SU-DHL-6 (cell line): ENCODE results near the gene PPM1L.

Source experiments
- H2AFZ ChIP-seq: fragments of 200-600 bp; sonication (generic); 2 replicates; pipeline ENCODE4 v1.6.1; 2014; ENCODE audit warnings: low read depth, mild to moderate bottlenecking, moderate library complexity, mixed read lengths, antibody characterized with exemption, low read length; ENCODE audit not compliant: severe bottlenecking
- H3F3A ChIP-seq: fragments of 200-600 bp; shearing (Covaris generic); 2 replicates; pipeline ENCODE4 v1.6.0; 2016; ENCODE audit warnings: antibody characterized with exemption, mild to moderate bottlenecking; ENCODE audit not compliant: insufficient read depth
- H3K27ac ChIP-seq: fragments of 200-600 bp; sonication (generic); 2 replicates; pipeline ENCODE4 v1.5.1; 2016; ENCODE audit warnings: low read depth, mild to moderate bottlenecking, low read length, moderate library complexity, mixed read lengths
- H3K27me3 ChIP-seq: fragments of 200-600 bp; sonication (generic), shearing (Covaris generic); 2 replicates; pipeline ENCODE4 v1.6.0; 2014; ENCODE audit warnings: mild to moderate bottlenecking, low read length
- H3K36me3 ChIP-seq: fragments of 200-600 bp; sonication (generic); 2 replicates; pipeline ENCODE4 v1.6.1; 2014; ENCODE audit warnings: mild to moderate bottlenecking, low read length, mixed read lengths
- H3K4me2 ChIP-seq: fragments of 300-600, 200-600 bp; shearing (Covaris generic), sonication (generic); 2 replicates; pipeline ENCODE4 v1.6.0; 2014; ENCODE audit warnings: low read length, low read depth, mild to moderate bottlenecking; ENCODE audit not compliant: poor library complexity, severe bottlenecking
- H3K4me3 ChIP-seq: fragments of 200-600 bp; sonication (generic); 2 replicates; pipeline ENCODE4 v1.5.1; 2014; ENCODE audit warnings: antibody characterized with exemption, low read length, mild to moderate bottlenecking, mixed read lengths; ENCODE audit not compliant: insufficient read depth, poor library complexity, severe bottlenecking
- H3K79me2 ChIP-seq: fragments of 200-600 bp; sonication (generic); 2 replicates; pipeline ENCODE4 v1.6.1; 2014; ENCODE audit warnings: mild to moderate bottlenecking, low read length, moderate library complexity; ENCODE audit not compliant: insufficient read depth
- H3K9ac ChIP-seq: fragments of 200-600 bp; sonication (generic); 2 replicates; pipeline ENCODE4 v1.7.0; 2014; ENCODE audit warnings: mild to moderate bottlenecking, low read length
- H3K9me2 ChIP-seq: fragments of 200-600 bp; sonication (generic); replicated peaks from 2 replicates; pipeline ENCODE4 v1.6.1; 2014; ENCODE audit warnings: low read length; ENCODE audit not compliant: insufficient read depth
- H3K9me3 ChIP-seq: fragments of 200-600 bp; sonication (generic); 2 replicates; pipeline ENCODE4 v1.6.1; 2014; ENCODE audit warnings: low read length, mixed read lengths; ENCODE audit not compliant: insufficient read depth
- H4K20me1 ChIP-seq: fragments of 200-600 bp; sonication (generic); 2 replicates; pipeline ENCODE4 v1.6.1; 2014; ENCODE audit warnings: low read depth, mild to moderate bottlenecking, antibody characterized with exemption, low read length, moderate library complexity, mixed read lengths
- EZH2phosphoT487 ChIP-seq: fragments of 200-600 bp; sonication (generic), shearing (Covaris generic); conservative IDR thresholded peaks from 2 replicates; pipeline ENCODE4 v1.6.1; 2018; ENCODE audit warnings: mild to moderate bottlenecking, antibody characterized with exemption, low read length, moderate library complexity, mixed read lengths
- TF ChIP-seq, protein P1 (sequence below): fragments of 200-600 bp; sonication (generic); IDR thresholded peaks from one replicate; pipeline ENCODE4 v1.5.1; 2017; ENCODE audit warnings: antibody characterized with exemption, mild to moderate bottlenecking, low read length, moderate library complexity; ENCODE audit not compliant: insufficient read depth, poor library complexity, severe bottlenecking

PPM1L gene

DNA sequence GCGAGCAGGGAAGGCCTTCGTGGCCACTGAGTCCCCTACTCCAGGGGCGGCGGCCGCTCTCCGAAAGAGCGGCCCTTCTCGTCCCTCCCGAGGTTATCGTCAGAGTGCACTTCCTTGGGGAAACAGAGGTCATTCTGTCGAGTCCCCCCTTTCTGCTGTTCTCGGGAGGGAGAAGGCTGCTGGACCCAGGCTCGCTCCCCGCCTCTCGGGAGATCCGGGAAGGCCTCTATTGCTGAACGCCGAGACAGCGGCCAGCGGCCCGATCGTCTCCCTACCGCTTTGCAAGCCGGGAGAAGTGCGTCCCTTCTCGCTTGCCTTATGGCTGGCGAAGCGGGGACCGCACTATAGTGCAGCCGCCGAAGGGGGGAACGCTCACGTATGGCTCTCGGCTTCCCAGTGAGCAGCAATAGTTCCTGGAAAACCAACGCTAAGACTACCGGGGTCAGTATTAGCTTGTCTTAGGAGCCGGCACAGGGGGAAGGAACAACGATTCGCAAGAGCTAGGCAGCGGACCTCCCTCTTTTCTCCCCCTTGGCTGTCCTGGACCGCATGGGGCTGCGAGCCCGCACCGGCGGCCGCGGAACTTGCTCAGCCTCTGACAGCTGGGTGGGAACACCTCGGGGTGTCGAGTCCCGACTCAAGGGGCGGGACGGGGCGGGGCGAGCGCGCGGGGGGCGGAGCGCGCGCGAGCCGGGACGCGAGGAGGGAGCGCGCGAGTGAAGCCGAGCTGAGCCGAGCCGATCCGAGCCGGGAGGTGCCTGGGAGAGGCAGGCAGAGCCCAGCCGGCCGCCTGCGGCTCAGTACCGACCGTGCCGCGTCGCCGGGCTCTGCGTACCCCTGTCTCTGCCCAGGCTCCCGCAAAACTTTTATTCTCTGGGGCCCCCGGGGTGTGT, 930 bp upstream of the PPM1L start:
- no peaks in the 10 kb centered on the region for H3K9me2 ChIP-seq
- peak overlapping the region; percentile 98 for H3K4me3 ChIP-seq
- no peaks in the 10 kb centered on the region for H3K9me3 ChIP-seq
- peak overlapping the region; percentile 87 for H3K27ac ChIP-seq
- peak overlapping the region; percentile 99 for H2AFZ ChIP-seq
- no peaks in the 10 kb centered on the region for H3K27me3 ChIP-seq
- TF ChIP-seq EZH2phosphoT487: no peak
- H3K36me3 ChIP-seq: no peaks in the 10 kb centered on the region
- H3F3A ChIP-seq: no peaks in the 10 kb centered on the region
- peak overlapping the region; percentile 85 for H3K9ac ChIP-seq
- peak overlapping the region; percentile 67 for H3K4me2 ChIP-seq
- no peaks in the 10 kb centered on the region; the same call in 1 of the 2 replicates for H4K20me1 ChIP-seq
- H3K79me2 ChIP-seq: 0 out of 2 replicates have a peak, but pooled peaks cover 5% of the 10 kb centered on the region

GRCh38 chr3:160757233-160758106, 1.4 kb downstream of the PPM1L start:
- H3K4me2 ChIP-seq: peak overlapping the region; percentile 67
- H3K9ac ChIP-seq: no peak overlapping the region
- no peaks in the 10 kb centered on the region; the same call in 1 of the 2 replicates for H4K20me1 ChIP-seq
- no peaks in the 10 kb centered on the region for H3K9me3 ChIP-seq
- no peaks in the 10 kb centered on the region for H3K9me2 ChIP-seq
- H2AFZ ChIP-seq: no peak overlapping the region
- no peaks in the 10 kb centered on the region for H3F3A ChIP-seq
- H3K27me3 ChIP-seq: no peaks in the 10 kb centered on the region
- H3K79me2 ChIP-seq: 0 out of 2 replicates have a peak, but pooled peaks cover 5% of the 10 kb centered on the region
- no peaks in the 10 kb centered on the region for H3K36me3 ChIP-seq
- H3K4me3 ChIP-seq: peak overlapping the region; percentile 85
- no peak overlapping the region for H3K27ac ChIP-seq
- TF ChIP-seq EZH2phosphoT487: no peak
- TF ChIP-seq, protein P1, sequence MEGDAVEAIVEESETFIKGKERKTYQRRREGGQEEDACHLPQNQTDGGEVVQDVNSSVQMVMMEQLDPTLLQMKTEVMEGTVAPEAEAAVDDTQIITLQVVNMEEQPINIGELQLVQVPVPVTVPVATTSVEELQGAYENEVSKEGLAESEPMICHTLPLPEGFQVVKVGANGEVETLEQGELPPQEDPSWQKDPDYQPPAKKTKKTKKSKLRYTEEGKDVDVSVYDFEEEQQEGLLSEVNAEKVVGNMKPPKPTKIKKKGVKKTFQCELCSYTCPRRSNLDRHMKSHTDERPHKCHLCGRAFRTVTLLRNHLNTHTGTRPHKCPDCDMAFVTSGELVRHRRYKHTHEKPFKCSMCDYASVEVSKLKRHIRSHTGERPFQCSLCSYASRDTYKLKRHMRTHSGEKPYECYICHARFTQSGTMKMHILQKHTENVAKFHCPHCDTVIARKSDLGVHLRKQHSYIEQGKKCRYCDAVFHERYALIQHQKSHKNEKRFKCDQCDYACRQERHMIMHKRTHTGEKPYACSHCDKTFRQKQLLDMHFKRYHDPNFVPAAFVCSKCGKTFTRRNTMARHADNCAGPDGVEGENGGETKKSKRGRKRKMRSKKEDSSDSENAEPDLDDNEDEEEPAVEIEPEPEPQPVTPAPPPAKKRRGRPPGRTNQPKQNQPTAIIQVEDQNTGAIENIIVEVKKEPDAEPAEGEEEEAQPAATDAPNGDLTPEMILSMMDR: no peak

DNA sequence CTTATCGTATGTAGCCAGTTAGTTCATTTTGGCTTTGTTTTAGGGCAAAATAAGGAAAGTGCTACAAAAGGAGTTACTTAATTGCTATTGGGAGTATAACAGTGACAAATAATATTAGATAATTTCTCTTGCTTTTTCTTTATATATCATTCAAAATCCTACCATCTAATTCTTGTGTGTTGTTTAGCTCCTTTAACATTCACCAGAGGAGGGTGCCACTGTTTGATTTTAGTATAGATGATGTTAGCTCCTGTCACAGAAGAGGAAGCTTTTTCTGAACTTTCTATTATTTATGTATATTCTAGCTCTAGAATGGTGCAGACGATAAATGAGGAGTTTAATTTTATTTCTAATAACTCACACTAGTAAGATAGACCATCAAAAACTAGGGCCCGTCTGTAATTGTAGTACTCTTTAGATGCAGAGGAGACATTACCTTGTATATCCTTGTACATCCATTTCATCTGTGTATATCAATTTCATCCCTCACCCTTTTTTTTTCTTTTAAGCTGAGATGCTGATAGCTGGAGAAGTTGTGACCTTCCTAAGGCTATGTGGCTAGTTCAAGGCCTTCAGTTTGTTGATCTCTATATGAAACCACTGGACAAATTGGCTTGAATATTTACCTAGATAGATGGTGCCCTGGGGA, 3.0 kb downstream of the PPM1L start:
- H3K27ac ChIP-seq: no peak overlapping the region
- H2AFZ ChIP-seq: no peak overlapping the region
- TF ChIP-seq, protein P1: no peak
- TF ChIP-seq EZH2phosphoT487: no peak
- peaks cover 5% of the 10 kb centered on the region; the same call in 1 of the 2 replicates for H3K79me2 ChIP-seq
- H3K9ac ChIP-seq: no peak overlapping the region
- no peaks in the 10 kb centered on the region for H3K36me3 ChIP-seq
- no peaks in the 10 kb centered on the region for H3K9me3 ChIP-seq
- H3K4me2 ChIP-seq: peak overlapping the region; percentile 67
- H3K4me3 ChIP-seq: no peak overlapping the region
- H3F3A ChIP-seq: no peaks in the 10 kb centered on the region
- H4K20me1 ChIP-seq: no peaks in the 10 kb centered on the region; the same call in 1 of the 2 replicates
- no peaks in the 10 kb centered on the region for H3K27me3 ChIP-seq
- H3K9me2 ChIP-seq: no peaks in the 10 kb centered on the region
